ENCODE data around the gene CFAP99.

- TF ChIP-seq CTCF (conservative IDR thresholded peaks at IDR 0.05; ENCODE audit: low read length) = no peak
- TF ChIP-seq EZH2phosphoT487 (IDR thresholded peaks at IDR 0.05; ENCODE audit: borderline replicate concordance) = no peak
These were observed 17.7 kb upstream of the CFAP99 start for GRCh38 chr4:2400841-2401609.
